ENCODE measurements around the gene DOCK10. TPM values are rescaled to one million over a fixed set of nuclear protein-coding genes. Genes with fewer than 3 reads are reported as not detected.
A peak's percentile ranks its signal among the peaks of the same experiment; 100 is the strongest.

The DOCK10 gene
- total RNA-seq, 4 donors from 2014 or later: 8.1 to 35.4 (median 17.2) TPM

GRCh38 chr2:224884188-224884587 is 158.1 kb downstream of the DOCK10 start:
- H3K4me1 ChIP-seq: peaks cover 3% of the 10 kb centered on the region
- H3K27me3 ChIP-seq: no peaks in the 10 kb centered on the region
- H3K27ac ChIP-seq: no peak overlapping the region
- no peaks in the 10 kb centered on the region for H3K36me3 ChIP-seq
- H3K4me3 ChIP-seq: no peak overlapping the region
- 73% methylated on average over 4 of the region's 4 CpGs for WGBS
- no peak for DNase-seq (ENCODE audit: low spot score in 2 of 2)
- TF ChIP-seq POLR2AphosphoS5 (IDR thresholded peaks at IDR 0.05) (peak in 1 of 3 donors; percentile 32), CTCF (IDR thresholded peaks at IDR 0.05) (no peak)
- H3K9me3 ChIP-seq: no peaks in the 10 kb centered on the region

- Histone ChIP-seq H3K27me3 (no peaks in the 10 kb centered on the region), H3K9me3 (no peaks in the 10 kb centered on the region), H3K4me1 (peaks cover 3% of the 10 kb centered on the region), H3K36me3 (no peaks in the 10 kb centered on the region), H3K27ac (no peak overlapping the region), H3K4me3 (no peak overlapping the region)
- TF ChIP-seq POLR2AphosphoS5 (IDR thresholded peaks at IDR 0.05) (no peak), POLR2A (IDR thresholded peaks at IDR 0.05) (no peak), CTCF (IDR thresholded peaks at IDR 0.05) (no peak), EP300 (IDR thresholded peaks at IDR 0.05) (no peak)
- WGBS: 67% methylated on average over 1 of the region's 1 CpG
- no peak for DNase-seq (ENCODE audit: low spot score in 2 of 2)
These were observed 158.6 kb downstream of the DOCK10 start for GRCh38 chr2:224883700-224884099.

- no peak for DNase-seq (ENCODE audit: low spot score in 2 of 2)
- no peaks in the 10 kb centered on the region for H3K36me3 ChIP-seq
- H3K4me3 ChIP-seq: no peak overlapping the region
- no peak for TF ChIP-seq CTCF (IDR thresholded peaks at IDR 0.05)
- H3K27ac ChIP-seq: no peak overlapping the region
- peaks cover 3% of the 10 kb centered on the region for H3K4me1 ChIP-seq
- H3K27me3 ChIP-seq: no peaks in the 10 kb centered on the region
- 94% methylated on average over 6 of the region's 6 CpGs for WGBS
- H3K9me3 ChIP-seq: no peaks in the 10 kb centered on the region
These were observed 159.1 kb downstream of the DOCK10 start for GRCh38 chr2:224883172-224883516.

GRCh38 chr2:224882291-224883171 is 159.7 kb downstream of the DOCK10 start:
- no peaks in the 10 kb centered on the region for H3K9me3 ChIP-seq
- H3K27ac ChIP-seq: no peak overlapping the region
- no peak overlapping the region for H3K4me3 ChIP-seq
- no peak for DNase-seq (ENCODE audit: low spot score in 2 of 2)
- TF ChIP-seq EP300 (IDR thresholded peaks at IDR 0.05) (no peak), CTCF (IDR thresholded peaks at IDR 0.05) (no peak), POLR2AphosphoS5 (IDR thresholded peaks at IDR 0.05) (no peak), POLR2A (IDR thresholded peaks at IDR 0.05) (no peak)
- no peaks in the 10 kb centered on the region for H3K36me3 ChIP-seq
- no peaks in the 10 kb centered on the region for H3K27me3 ChIP-seq
- 39% methylated on average over 4 of the region's 4 CpGs for WGBS
- H3K4me1 ChIP-seq: peaks cover 3% of the 10 kb centered on the region

GRCh38 chr2:224881846-224882245 is 160.4 kb downstream of the DOCK10 start:
- WGBS: 90% methylated on average over 1 of the region's 1 CpG
- Histone ChIP-seq H3K4me3 (no peak overlapping the region), H3K4me1 (peaks cover 3% of the 10 kb centered on the region), H3K27ac (no peak overlapping the region), H3K27me3 (no peaks in the 10 kb centered on the region), H3K36me3 (no peaks in the 10 kb centered on the region), H3K9me3 (no peaks in the 10 kb centered on the region)
- no peak for TF ChIP-seq EP300 (IDR thresholded peaks at IDR 0.05)
- TF ChIP-seq POLR2AphosphoS5 (IDR thresholded peaks at IDR 0.05): no peak
- TF ChIP-seq POLR2A (IDR thresholded peaks at IDR 0.05): no peak
- TF ChIP-seq CTCF (IDR thresholded peaks at IDR 0.05): no peak
- DNase-seq (ENCODE audit: low spot score in 2 of 2): no peak

Measured in suprapubic skin (tissue), 4 donors.